Erythroblast (primary cell): ENCODE results near the gene DNAJC21.

Experiments used
- GATA1 ChIP-seq: IDR thresholded peaks from 2 replicates; pipeline ENCODE4 v1.6.1; 2011; ENCODE audit warnings: low read depth, mild to moderate bottlenecking, control low read depth, low read length, moderate library complexity
- POLR2A ChIP-seq: IDR thresholded peaks from 2 replicates; pipeline ENCODE4 v1.6.1; 2011; ENCODE audit warnings: mild to moderate bottlenecking, low read length

DNA sequence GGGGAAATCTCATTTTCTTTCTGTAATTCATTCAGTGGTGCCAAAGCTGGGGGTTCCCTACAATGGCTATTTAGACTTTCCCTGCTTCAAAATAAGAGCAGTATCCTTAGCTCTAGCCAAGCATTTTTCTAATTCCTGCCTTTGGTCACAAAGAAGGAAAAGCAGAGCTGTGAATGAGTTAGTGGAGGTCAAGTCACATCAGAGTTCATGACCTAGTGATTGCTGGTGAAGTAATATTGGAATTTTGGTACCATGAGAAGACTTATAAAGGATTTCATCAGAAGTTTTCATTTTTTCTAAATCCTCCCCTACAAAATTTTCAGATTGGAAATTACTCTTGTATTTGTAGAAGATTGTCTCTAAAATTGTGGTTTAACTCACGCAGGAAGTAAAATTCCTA, 28.0 kb downstream of the DNAJC21 start:
- no peak for TF ChIP-seq POLR2A
- no peak for TF ChIP-seq GATA1
